ENCODE data around the gene DUOX1. TPM values are rescaled to one million over a fixed set of nuclear protein-coding genes. Genes with fewer than 3 reads are reported as not detected.

The DUOX1 gene
- total RNA-seq, 1 donor, result 0.10 TPM

DNA sequence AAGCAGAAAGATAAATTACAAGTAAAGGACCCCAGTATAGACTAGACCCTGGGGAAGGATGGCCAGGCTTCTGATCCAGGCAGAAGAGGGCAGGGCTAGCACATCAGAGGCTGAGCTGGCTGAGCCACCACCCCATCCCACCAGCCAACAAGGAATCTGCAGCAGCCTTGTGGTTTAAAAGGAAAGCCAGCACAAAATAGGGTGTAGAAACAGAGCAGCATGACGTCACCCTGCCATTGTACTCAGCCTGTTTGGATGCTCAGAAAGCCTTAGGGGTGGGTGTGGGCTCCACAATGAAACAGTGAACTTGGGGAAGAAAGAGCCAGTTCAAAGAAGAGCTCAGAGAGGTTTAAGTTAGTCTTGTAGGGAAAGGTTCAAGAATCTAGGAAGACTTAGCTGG is 28.2 kb downstream of the DUOX1 start:
- Histone ChIP-seq H3K4me3 (ENCODE audit: low read length) (no peak overlapping the region), H3K4me1 (ENCODE audit: insufficient read depth, low read length) (peaks cover 4% of the 10 kb centered on the region), H3K9me3 (ENCODE audit: low read depth, low read length) (no peaks in the 10 kb centered on the region), H3K27me3 (ENCODE audit: insufficient read depth, low read length) (no peaks in the 10 kb centered on the region)

DNA sequence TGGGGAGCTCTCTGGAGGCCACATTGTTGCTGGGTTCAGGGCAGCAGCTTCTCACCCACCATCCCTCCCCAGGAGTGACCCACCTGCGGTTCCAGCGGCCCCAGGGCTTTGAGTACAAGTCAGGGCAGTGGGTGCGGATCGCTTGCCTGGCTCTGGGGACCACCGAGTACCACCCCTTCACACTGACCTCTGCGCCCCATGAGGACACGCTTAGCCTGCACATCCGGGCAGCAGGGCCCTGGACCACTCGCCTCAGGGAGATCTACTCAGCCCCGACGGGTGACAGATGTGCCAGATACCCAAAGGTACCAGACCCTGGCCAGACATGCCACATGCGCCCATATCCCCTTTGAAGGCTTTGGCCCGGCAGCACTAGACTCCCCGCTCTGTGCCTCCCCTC is 31.9 kb downstream of the DUOX1 start:
- Histone ChIP-seq H3K4me1 (ENCODE audit: insufficient read depth, low read length) (peaks cover 19% of the 10 kb centered on the region), H3K27me3 (ENCODE audit: insufficient read depth, low read length) (no peaks in the 10 kb centered on the region), H3K4me3 (ENCODE audit: low read length) (no peak overlapping the region), H3K9me3 (ENCODE audit: low read depth, low read length) (no peaks in the 10 kb centered on the region)

DNA sequence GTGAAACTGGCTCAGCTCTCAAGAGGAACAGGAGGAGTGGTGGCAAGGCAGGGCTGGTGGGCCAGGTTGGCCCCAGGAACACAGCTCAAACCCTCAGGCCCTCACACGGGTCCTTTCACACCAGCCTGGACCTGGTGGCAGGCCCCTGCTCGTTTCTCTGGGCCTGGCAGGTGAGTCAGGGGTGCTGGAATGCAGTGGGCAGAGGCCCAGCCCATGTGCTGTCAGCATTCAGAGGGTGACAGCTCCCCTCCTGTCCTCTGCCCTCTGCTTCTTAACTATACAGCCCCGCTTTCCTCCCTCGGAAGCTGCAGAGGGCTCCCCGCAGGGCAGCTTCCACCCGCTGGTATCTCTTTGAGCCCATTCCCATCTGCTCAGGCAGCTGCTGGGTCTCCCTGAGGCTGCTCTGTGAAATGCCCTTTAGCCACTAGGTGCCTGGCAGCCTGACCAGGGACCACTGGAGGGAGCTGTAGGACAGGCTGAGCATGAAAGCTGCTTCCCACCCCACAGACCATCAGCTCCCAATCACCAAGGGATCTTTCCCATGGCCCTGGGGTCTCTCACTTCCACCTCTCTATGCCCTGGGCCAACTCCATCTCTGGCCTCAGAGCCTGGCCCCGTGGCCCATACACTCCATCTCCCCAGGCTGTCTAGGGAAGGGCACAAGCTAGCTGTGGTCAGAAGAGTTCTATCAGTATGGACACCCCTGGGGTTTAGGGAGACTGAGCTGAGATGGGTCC is 33.1 kb downstream of the DUOX1 start:
- H3K9me3 ChIP-seq (ENCODE audit: low read depth, low read length), result no peaks in the 10 kb centered on the region
- no peaks in the 10 kb centered on the region for H3K27me3 ChIP-seq (ENCODE audit: insufficient read depth, low read length)
- H3K4me3 ChIP-seq (ENCODE audit: low read length), result no peak overlapping the region
- H3K4me1 ChIP-seq (ENCODE audit: insufficient read depth, low read length), result peaks cover 19% of the 10 kb centered on the region

DNA sequence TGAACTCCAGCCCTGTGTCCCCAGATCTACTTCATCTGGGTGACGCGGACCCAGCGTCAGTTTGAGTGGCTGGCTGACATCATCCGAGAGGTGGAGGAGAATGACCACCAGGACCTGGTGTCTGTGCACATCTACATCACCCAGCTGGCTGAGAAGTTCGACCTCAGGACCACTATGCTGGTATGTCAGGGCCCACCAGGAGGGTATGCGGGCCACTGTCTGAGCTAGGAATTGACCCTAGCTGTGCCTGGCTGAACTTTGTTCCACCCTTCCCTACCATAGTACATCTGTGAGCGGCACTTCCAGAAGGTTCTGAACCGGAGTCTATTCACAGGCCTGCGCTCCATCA is 33.7 kb downstream of the DUOX1 start:
- H3K4me3 ChIP-seq (ENCODE audit: low read length), result no peak overlapping the region
- H3K4me1 ChIP-seq (ENCODE audit: insufficient read depth, low read length), result peaks cover 19% of the 10 kb centered on the region
- no peaks in the 10 kb centered on the region for H3K27me3 ChIP-seq (ENCODE audit: insufficient read depth, low read length)
- H3K9me3 ChIP-seq (ENCODE audit: low read depth, low read length), result no peaks in the 10 kb centered on the region

GRCh38 chr15:45164914-45165313 is 35.1 kb downstream of the DUOX1 start:
- Histone ChIP-seq H3K4me3 (ENCODE audit: low read length) (no peak overlapping the region), H3K4me1 (ENCODE audit: insufficient read depth, low read length) (peaks cover 19% of the 10 kb centered on the region), H3K27me3 (ENCODE audit: insufficient read depth, low read length) (no peaks in the 10 kb centered on the region), H3K9me3 (ENCODE audit: low read depth, low read length) (no peaks in the 10 kb centered on the region)

DNA sequence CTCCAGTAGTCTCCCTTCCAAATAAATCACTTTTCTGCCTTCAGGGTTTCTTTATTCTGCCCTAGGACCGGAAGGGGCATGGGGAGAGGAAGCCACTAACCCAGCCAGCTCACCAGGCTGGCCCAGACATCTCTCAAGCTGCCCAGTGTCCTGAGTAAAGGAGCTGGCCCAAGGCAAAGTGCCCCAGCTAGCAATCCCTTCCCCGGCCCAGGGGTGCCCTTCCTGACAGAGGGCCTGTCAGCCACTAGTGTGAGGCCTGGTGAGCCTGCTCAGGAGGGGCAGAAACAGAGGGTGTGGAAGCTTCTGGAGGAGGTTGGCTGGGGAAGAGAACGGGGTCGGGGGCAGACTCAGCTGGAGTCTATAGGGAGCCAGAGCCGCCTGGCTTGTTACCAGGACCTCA is 35.7 kb downstream of the DUOX1 start:
- Histone ChIP-seq H3K4me3 (ENCODE audit: low read length) (no peak overlapping the region), H3K27me3 (ENCODE audit: insufficient read depth, low read length) (no peaks in the 10 kb centered on the region), H3K4me1 (ENCODE audit: insufficient read depth, low read length) (peaks cover 19% of the 10 kb centered on the region)

GRCh38 chr15:45166834-45167630 is 37.2 kb downstream of the DUOX1 start:
- Histone ChIP-seq H3K9me3 (ENCODE audit: low read depth, low read length) (no peaks in the 10 kb centered on the region), H3K27me3 (ENCODE audit: insufficient read depth, low read length) (no peaks in the 10 kb centered on the region), H3K4me3 (ENCODE audit: low read length) (peak overlapping the region; percentile 80), H3K4me1 (ENCODE audit: insufficient read depth, low read length) (peaks cover 19% of the 10 kb centered on the region)

More for the DNA sequence above, 35.7 kb downstream of the DUOX1 start:
- H3K9me3 ChIP-seq (ENCODE audit: low read depth, low read length), result no peaks in the 10 kb centered on the region

GRCh38 chr15:45167631-45168205 is 37.9 kb downstream of the DUOX1 start:
- H3K4me1 ChIP-seq (ENCODE audit: insufficient read depth, low read length), result peaks cover 17% of the 10 kb centered on the region
- H3K9me3 ChIP-seq (ENCODE audit: low read depth, low read length), result no peaks in the 10 kb centered on the region
- H3K4me3 ChIP-seq (ENCODE audit: low read length), result peak overlapping the region; percentile 80
- no peaks in the 10 kb centered on the region for H3K27me3 ChIP-seq (ENCODE audit: insufficient read depth, low read length)

- H3K9me3 ChIP-seq (ENCODE audit: low read depth, low read length), result no peaks in the 10 kb centered on the region
- no peak overlapping the region for H3K4me3 ChIP-seq (ENCODE audit: low read length)
- no peaks in the 10 kb centered on the region for H3K27me3 ChIP-seq (ENCODE audit: insufficient read depth, low read length)
- H3K4me1 ChIP-seq (ENCODE audit: insufficient read depth, low read length), result peaks cover 15% of the 10 kb centered on the region
Observed at GRCh38 chr15:45168286-45168685, 38.5 kb downstream of the DUOX1 start.

GRCh38 chr15:45168751-45169551 is 39.2 kb downstream of the DUOX1 start:
- no peaks in the 10 kb centered on the region for H3K9me3 ChIP-seq (ENCODE audit: low read depth, low read length)
- no peak overlapping the region for H3K4me3 ChIP-seq (ENCODE audit: low read length)
- H3K27me3 ChIP-seq (ENCODE audit: insufficient read depth, low read length), result no peaks in the 10 kb centered on the region
- H3K4me1 ChIP-seq (ENCODE audit: insufficient read depth, low read length), result peaks cover 15% of the 10 kb centered on the region

DNA sequence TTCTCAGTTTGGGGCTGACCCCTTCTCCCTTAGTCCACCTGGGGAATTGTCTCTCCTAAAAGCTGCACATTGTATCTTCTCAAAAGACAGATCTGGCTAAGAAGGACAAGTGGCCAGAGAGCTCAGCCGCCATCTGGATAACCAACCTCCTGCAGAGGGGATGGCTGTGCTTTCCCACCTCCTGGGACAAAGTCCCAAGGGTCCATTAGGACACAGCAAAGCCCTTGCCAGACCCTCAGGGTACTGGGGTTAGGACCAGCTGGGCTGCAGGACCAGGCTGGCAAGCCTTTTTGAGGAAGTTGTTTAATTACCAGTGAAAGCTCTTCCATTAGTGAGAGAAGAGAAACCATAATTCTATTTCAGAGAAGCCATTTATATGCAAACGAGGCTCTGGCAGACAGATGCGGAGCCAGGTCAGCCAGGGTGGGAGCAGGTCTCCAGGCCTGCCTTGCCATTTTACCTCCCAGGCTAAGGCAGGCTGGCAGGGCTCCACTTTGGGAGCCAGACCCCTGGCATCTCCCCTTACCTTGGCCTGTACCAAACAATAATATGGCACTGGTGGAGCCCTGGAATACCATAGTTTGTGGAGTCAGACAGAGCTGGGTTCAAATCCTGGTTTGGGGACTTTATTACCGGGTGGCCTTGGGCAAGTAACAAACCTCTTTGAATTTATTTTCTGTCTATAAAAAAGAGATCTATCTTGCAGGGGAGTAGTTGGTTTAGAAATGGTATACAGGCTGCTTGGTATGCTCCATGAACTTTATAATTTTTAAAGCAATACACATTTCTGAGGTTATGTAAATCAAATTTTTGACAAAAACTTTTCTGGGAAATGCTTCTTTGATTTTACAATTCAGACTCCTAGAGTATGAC is 40.0 kb downstream of the DUOX1 start:
- H3K4me1 ChIP-seq (ENCODE audit: insufficient read depth, low read length), result peaks cover 15% of the 10 kb centered on the region
- H3K4me3 ChIP-seq (ENCODE audit: low read length), result no peak overlapping the region
- H3K27me3 ChIP-seq (ENCODE audit: insufficient read depth, low read length), result no peaks in the 10 kb centered on the region
- no peaks in the 10 kb centered on the region for H3K9me3 ChIP-seq (ENCODE audit: low read depth, low read length)

- Histone ChIP-seq H3K27me3 (ENCODE audit: insufficient read depth, low read length) (no peaks in the 10 kb centered on the region), H3K4me3 (ENCODE audit: low read length) (no peak overlapping the region), H3K9me3 (ENCODE audit: low read depth, low read length) (no peaks in the 10 kb centered on the region), H3K4me1 (ENCODE audit: insufficient read depth, low read length) (no peaks in the 10 kb centered on the region)
Observed at GRCh38 chr15:45171912-45172311, 42.1 kb downstream of the DUOX1 start.

- Histone ChIP-seq H3K4me1 (ENCODE audit: insufficient read depth, low read length) (no peaks in the 10 kb centered on the region), H3K27me3 (ENCODE audit: insufficient read depth, low read length) (no peaks in the 10 kb centered on the region), H3K9me3 (ENCODE audit: low read depth, low read length) (no peaks in the 10 kb centered on the region), H3K4me3 (ENCODE audit: low read length) (no peak overlapping the region)
Observed at GRCh38 chr15:45174069-45174468, 44.3 kb downstream of the DUOX1 start.

GRCh38 chr15:45174577-45174976 is 44.8 kb downstream of the DUOX1 start:
- Histone ChIP-seq H3K4me3 (ENCODE audit: low read length) (no peak overlapping the region), H3K9me3 (ENCODE audit: low read depth, low read length) (no peaks in the 10 kb centered on the region), H3K27me3 (ENCODE audit: insufficient read depth, low read length) (no peaks in the 10 kb centered on the region), H3K4me1 (ENCODE audit: insufficient read depth, low read length) (no peaks in the 10 kb centered on the region)

All from mononuclear cell (primary cell).